ENCODE measurements around the gene C6orf52.

Gene C6orf52

GRCh38 chr6:10730254-10730653 is 35.8 kb upstream of the C6orf52 start:
- no peaks in the 10 kb centered on the region for H3K79me2 ChIP-seq (ENCODE audit: control insufficient read depth, insufficient read depth, low read length, poor library complexity)
- peaks cover 27 to 36% of the 10 kb centered on the region in 2 experiments for H3K36me3 ChIP-seq (ENCODE audit: control insufficient read depth in 1 of 2, insufficient read depth in 2 of 2, low read length in 2 of 2)
- no peak overlapping the region for H3K4ac ChIP-seq (ENCODE audit: low read depth, low read length)
- H4K8ac ChIP-seq (ENCODE audit: low read depth, low read length) = no peak overlapping the region
- no peak overlapping the region for H2BK5ac ChIP-seq (ENCODE audit: low read depth, low read length, poor library complexity)
- no peak overlapping the region for H3K18ac ChIP-seq (ENCODE audit: low read length)
- WGBS (ENCODE audit: extremely low coverage, insufficient coverage, insufficient read length) = no CpG with 5 or more reads among the region's 3 CpGs
- peaks cover 1% of the 10 kb centered on the region for H3K9me3 ChIP-seq (ENCODE audit: insufficient read depth, low read depth, low read length)
- H3K4me1 ChIP-seq (ENCODE audit: control insufficient read depth in 1 of 2, insufficient read depth in 2 of 2, low read length in 2 of 2) = peaks cover 3 to 6% of the 10 kb centered on the region in 2 experiments
- H3K27ac ChIP-seq (ENCODE audit: low read depth, low read length) = no peak overlapping the region
- H3K27me3 ChIP-seq (ENCODE audit: insufficient read depth, low read length) = no peaks in the 10 kb centered on the region
- H2AK5ac ChIP-seq (ENCODE audit: low read length) = no peak overlapping the region
- H3K4me2 ChIP-seq (ENCODE audit: low read length) = no peak overlapping the region
- no peak overlapping the region for H2BK12ac ChIP-seq (ENCODE audit: low read length)
- H3K14ac ChIP-seq (ENCODE audit: low read length) = no peak overlapping the region
- DNase-seq = no peak
- H3K23ac ChIP-seq (ENCODE audit: low read length) = no peak overlapping the region
- H4K12ac ChIP-seq (ENCODE audit: low read depth, low read length) = no peak overlapping the region
- no peak overlapping the region for H3K9ac ChIP-seq (ENCODE audit: low read length)
- no peak overlapping the region for H4K91ac ChIP-seq (ENCODE audit: low read depth, low read length)
- H2BK120ac ChIP-seq (ENCODE audit: insufficient read depth, low read length, poor library complexity) = no peak overlapping the region
- peaks cover 5% of the 10 kb centered on the region for H3K79me1 ChIP-seq (ENCODE audit: low read length)
- H2AFZ ChIP-seq (ENCODE audit: insufficient read depth, low read length, poor library complexity) = no peak overlapping the region
- H3K4me3 ChIP-seq (ENCODE audit: low read depth, low read length) = no peak overlapping the region

GRCh38 chr6:10725716-10726115 is 31.3 kb upstream of the C6orf52 start:
- H3K4ac ChIP-seq (ENCODE audit: low read depth, low read length) = peak overlapping the region; percentile 19
- no peak overlapping the region for H3K18ac ChIP-seq (ENCODE audit: low read length)
- H2BK12ac ChIP-seq (ENCODE audit: low read length) = no peak overlapping the region
- H2BK120ac ChIP-seq (ENCODE audit: insufficient read depth, low read length, poor library complexity) = no peak overlapping the region
- no peak overlapping the region for H4K91ac ChIP-seq (ENCODE audit: low read depth, low read length)
- no peak overlapping the region for H3K27ac ChIP-seq (ENCODE audit: low read depth, low read length)
- no peak overlapping the region for H2AK5ac ChIP-seq (ENCODE audit: low read length)
- peaks cover 0 to 8% of the 10 kb centered on the region in 2 experiments for H3K4me1 ChIP-seq (ENCODE audit: control insufficient read depth in 1 of 2, insufficient read depth in 2 of 2, low read length in 2 of 2)
- H4K8ac ChIP-seq (ENCODE audit: low read depth, low read length) = peak overlapping the region; percentile 4
- no peak overlapping the region for H3K14ac ChIP-seq (ENCODE audit: low read length)
- no CpG with 5 or more reads among the region's 9 CpGs for WGBS (ENCODE audit: extremely low coverage, insufficient coverage, insufficient read length)
- no peak overlapping the region for H2BK5ac ChIP-seq (ENCODE audit: low read depth, low read length, poor library complexity)
- H3K27me3 ChIP-seq (ENCODE audit: insufficient read depth, low read length) = no peaks in the 10 kb centered on the region
- no peak overlapping the region for H4K12ac ChIP-seq (ENCODE audit: low read depth, low read length)
- peaks cover 1% of the 10 kb centered on the region for H3K9me3 ChIP-seq (ENCODE audit: insufficient read depth, low read depth, low read length)
- no peak overlapping the region for H3K4me2 ChIP-seq (ENCODE audit: low read length)
- H3K9ac ChIP-seq (ENCODE audit: low read length) = no peak overlapping the region
- H3K23ac ChIP-seq (ENCODE audit: low read length) = no peak overlapping the region
- peaks cover 2% of the 10 kb centered on the region for H3K79me2 ChIP-seq (ENCODE audit: control insufficient read depth, insufficient read depth, low read length, poor library complexity)
- H3K79me1 ChIP-seq (ENCODE audit: low read length) = peaks cover 11% of the 10 kb centered on the region
- DNase-seq = no peak
- no peak overlapping the region for H3K4me3 ChIP-seq (ENCODE audit: low read depth, low read length)
- peaks cover 22 to 31% of the 10 kb centered on the region in 2 experiments for H3K36me3 ChIP-seq (ENCODE audit: control insufficient read depth in 1 of 2, insufficient read depth in 2 of 2, low read length in 2 of 2)
- H2AFZ ChIP-seq (ENCODE audit: insufficient read depth, low read length, poor library complexity) = no peak overlapping the region

GRCh38 chr6:10725044-10725443 is 30.6 kb upstream of the C6orf52 start:
- no peak for DNase-seq
- Histone ChIP-seq H3K79me1 (ENCODE audit: low read length) (peaks cover 11% of the 10 kb centered on the region), H3K9ac (ENCODE audit: low read length) (no peak overlapping the region), H2AFZ (ENCODE audit: insufficient read depth, low read length, poor library complexity) (no peak overlapping the region), H3K27ac (ENCODE audit: low read depth, low read length) (no peak overlapping the region), H2BK120ac (ENCODE audit: insufficient read depth, low read length, poor library complexity) (no peak overlapping the region), H4K8ac (ENCODE audit: low read depth, low read length) (no peak overlapping the region), H3K18ac (ENCODE audit: low read length) (no peak overlapping the region), H3K4me1 (ENCODE audit: control insufficient read depth in 1 of 2, insufficient read depth in 2 of 2, low read length in 2 of 2) (peaks cover 0 to 8% of the 10 kb centered on the region in 2 experiments), H3K4me3 (ENCODE audit: low read depth, low read length) (no peak overlapping the region), H3K36me3 (ENCODE audit: control insufficient read depth in 1 of 2, insufficient read depth in 2 of 2, low read length in 2 of 2) (peaks cover 22 to 28% of the 10 kb centered on the region in 2 experiments), H3K4ac (ENCODE audit: low read depth, low read length) (no peak overlapping the region), H2BK5ac (ENCODE audit: low read depth, low read length, poor library complexity) (no peak overlapping the region), H2BK12ac (ENCODE audit: low read length) (no peak overlapping the region), H2AK5ac (ENCODE audit: low read length) (no peak overlapping the region), H3K23ac (ENCODE audit: low read length) (no peak overlapping the region), H3K79me2 (ENCODE audit: control insufficient read depth, insufficient read depth, low read length, poor library complexity) (peaks cover 2% of the 10 kb centered on the region), H4K12ac (ENCODE audit: low read depth, low read length) (no peak overlapping the region), H3K4me2 (ENCODE audit: low read length) (no peak overlapping the region), H3K14ac (ENCODE audit: low read length) (no peak overlapping the region), H3K27me3 (ENCODE audit: insufficient read depth, low read length) (no peaks in the 10 kb centered on the region), H3K9me3 (ENCODE audit: insufficient read depth, low read depth, low read length) (peaks cover 3% of the 10 kb centered on the region), H4K91ac (ENCODE audit: low read depth, low read length) (no peak overlapping the region)
- no CpG with 5 or more reads among the region's 6 CpGs for WGBS (ENCODE audit: extremely low coverage, insufficient coverage, insufficient read length)

- H3K18ac ChIP-seq (ENCODE audit: low read length) = peak overlapping the region; percentile 79
- H4K12ac ChIP-seq (ENCODE audit: low read depth, low read length) = no peak overlapping the region
- peak overlapping the region; percentile 24 for H4K8ac ChIP-seq (ENCODE audit: low read depth, low read length)
- no peak overlapping the region for H2AFZ ChIP-seq (ENCODE audit: insufficient read depth, low read length, poor library complexity)
- peak overlapping the region; percentile 16 for H4K91ac ChIP-seq (ENCODE audit: low read depth, low read length)
- H3K14ac ChIP-seq (ENCODE audit: low read length) = no peak overlapping the region
- WGBS (ENCODE audit: extremely low coverage, insufficient coverage, insufficient read length) = no CpG with 5 or more reads among the region's 7 CpGs
- peak overlapping the region; percentile 61 for H2BK5ac ChIP-seq (ENCODE audit: low read depth, low read length, poor library complexity)
- H3K9ac ChIP-seq (ENCODE audit: low read length) = peak overlapping the region; percentile 94
- peak overlapping the region; percentile 82 for H3K4me3 ChIP-seq (ENCODE audit: low read depth, low read length)
- H3K27ac ChIP-seq (ENCODE audit: low read depth, low read length) = peak overlapping the region; percentile 62
- H2BK120ac ChIP-seq (ENCODE audit: insufficient read depth, low read length, poor library complexity) = peak overlapping the region; percentile 29
- peaks cover 2% of the 10 kb centered on the region for H3K79me2 ChIP-seq (ENCODE audit: control insufficient read depth, insufficient read depth, low read length, poor library complexity)
- H3K27me3 ChIP-seq (ENCODE audit: insufficient read depth, low read length) = no peaks in the 10 kb centered on the region
- DNase-seq = no peak
- peaks cover 4% of the 10 kb centered on the region for H3K9me3 ChIP-seq (ENCODE audit: insufficient read depth, low read depth, low read length)
- peak overlapping the region; percentile 60 for H3K4ac ChIP-seq (ENCODE audit: low read depth, low read length)
- no peak overlapping the region for H2BK12ac ChIP-seq (ENCODE audit: low read length)
- H3K79me1 ChIP-seq (ENCODE audit: low read length) = peaks cover 11% of the 10 kb centered on the region
- H3K4me2 ChIP-seq (ENCODE audit: low read length) = peak overlapping the region; percentile 92
- H3K36me3 ChIP-seq (ENCODE audit: control insufficient read depth in 1 of 2, insufficient read depth in 2 of 2, low read length in 2 of 2) = peaks cover 15 to 23% of the 10 kb centered on the region in 2 experiments
- H3K4me1 ChIP-seq (ENCODE audit: control insufficient read depth in 1 of 2, insufficient read depth in 2 of 2, low read length in 2 of 2) = peaks cover 0 to 8% of the 10 kb centered on the region in 2 experiments
- H3K23ac ChIP-seq (ENCODE audit: low read length) = no peak overlapping the region
- no peak overlapping the region for H2AK5ac ChIP-seq (ENCODE audit: low read length)
Measured at GRCh38 chr6:10723567-10723881, 29.1 kb upstream of the C6orf52 start.

All from trophoblast cell (in vitro differentiated cells and primary cell).